HFF-Myc (cell line): ENCODE data around the gene ICAM3.
"Not testable (repeated sequence)": the region's sequence is repeated elsewhere in the genome, so short reads cannot be mapped to it uniquely, and the experiment has no call there.

Experiments
- DNase-seq: peaks from one replicate; pipeline ENCODE4 v3.0.0-alpha.2; 2011; ENCODE audit warnings: low read depth; ENCODE audit errors: extremely low read depth
- H3K4me3 ChIP-seq: replicated peaks from 2 replicates; pipeline ENCODE4 v1.5.1; 2011; ENCODE audit warnings: low read depth, mild to moderate bottlenecking, control low read depth, low read length
- TF ChIP-seq, protein P1 (sequence below): IDR thresholded peaks from 2 replicates; pipeline ENCODE4 v1.5.1; 2012; ENCODE audit warnings: mild to moderate bottlenecking, low read depth, low read length, control low read depth; ENCODE audit errors: missing control alignments

The ICAM3 gene

DNA sequence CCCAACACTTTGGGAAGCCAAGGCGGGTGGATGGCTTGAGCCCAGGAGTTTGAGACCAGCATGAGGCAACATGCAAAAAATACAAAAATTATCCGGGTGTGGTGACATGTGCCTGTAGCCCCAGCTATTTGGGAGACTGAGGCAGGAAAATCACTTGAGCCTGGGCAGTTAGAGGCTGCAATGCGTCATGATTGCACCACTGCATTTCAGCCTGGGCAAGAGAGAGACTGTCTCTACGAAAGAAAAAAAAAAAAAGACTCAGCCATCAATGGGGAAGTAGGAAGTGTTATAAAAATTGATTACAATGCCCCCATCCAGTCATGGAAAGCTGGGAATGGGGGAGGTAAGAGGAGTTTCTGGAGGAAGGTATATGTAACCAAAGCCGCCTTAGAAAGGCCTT is 35.5 kb upstream of the ICAM3 start:
- DNase-seq: no peak
- H3K4me3 ChIP-seq: no peak overlapping the region
- TF ChIP-seq, protein P1, sequence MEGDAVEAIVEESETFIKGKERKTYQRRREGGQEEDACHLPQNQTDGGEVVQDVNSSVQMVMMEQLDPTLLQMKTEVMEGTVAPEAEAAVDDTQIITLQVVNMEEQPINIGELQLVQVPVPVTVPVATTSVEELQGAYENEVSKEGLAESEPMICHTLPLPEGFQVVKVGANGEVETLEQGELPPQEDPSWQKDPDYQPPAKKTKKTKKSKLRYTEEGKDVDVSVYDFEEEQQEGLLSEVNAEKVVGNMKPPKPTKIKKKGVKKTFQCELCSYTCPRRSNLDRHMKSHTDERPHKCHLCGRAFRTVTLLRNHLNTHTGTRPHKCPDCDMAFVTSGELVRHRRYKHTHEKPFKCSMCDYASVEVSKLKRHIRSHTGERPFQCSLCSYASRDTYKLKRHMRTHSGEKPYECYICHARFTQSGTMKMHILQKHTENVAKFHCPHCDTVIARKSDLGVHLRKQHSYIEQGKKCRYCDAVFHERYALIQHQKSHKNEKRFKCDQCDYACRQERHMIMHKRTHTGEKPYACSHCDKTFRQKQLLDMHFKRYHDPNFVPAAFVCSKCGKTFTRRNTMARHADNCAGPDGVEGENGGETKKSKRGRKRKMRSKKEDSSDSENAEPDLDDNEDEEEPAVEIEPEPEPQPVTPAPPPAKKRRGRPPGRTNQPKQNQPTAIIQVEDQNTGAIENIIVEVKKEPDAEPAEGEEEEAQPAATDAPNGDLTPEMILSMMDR: no peak

GRCh38 chr19:10372690-10373089 is 33.3 kb upstream of the ICAM3 start:
- DNase-seq: no peak
- H3K4me3 ChIP-seq: no peak overlapping the region
- TF ChIP-seq, protein P1: no peak

DNA sequence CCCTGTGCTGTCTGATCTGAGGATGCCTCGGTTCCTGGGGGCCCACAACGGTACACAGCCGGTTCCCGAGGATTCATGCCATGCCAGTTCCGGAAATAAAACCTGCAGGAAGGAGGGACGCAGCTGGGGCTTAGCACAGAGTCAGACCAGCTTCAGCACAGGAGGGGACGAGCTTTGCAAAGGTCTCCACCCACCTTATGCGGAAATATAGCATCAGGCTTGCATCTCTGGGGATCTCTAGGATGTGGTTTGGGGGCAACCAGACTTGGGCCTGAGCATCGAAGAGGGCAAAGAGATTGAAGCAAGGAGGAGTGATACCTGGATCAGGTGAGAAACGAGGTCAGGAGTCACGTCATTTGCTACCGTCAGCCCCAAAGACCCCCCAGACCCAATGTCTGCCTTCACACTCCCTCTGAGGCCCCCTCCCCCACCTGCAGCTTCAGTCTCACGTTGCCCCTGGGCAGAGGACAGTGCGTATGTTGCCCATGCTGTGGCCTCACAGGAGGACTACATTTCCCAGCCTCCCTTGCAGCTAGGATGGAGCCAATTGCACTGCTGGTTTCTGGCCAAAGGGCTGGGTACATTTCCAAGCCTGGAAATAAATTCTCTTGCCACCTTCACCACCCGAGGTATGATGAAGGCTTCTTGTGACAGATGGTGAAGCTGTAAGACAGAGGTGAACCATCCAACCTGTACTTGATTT is 28.8 kb upstream of the ICAM3 start:
- TF ChIP-seq, protein P1: no peak
- H3K4me3 ChIP-seq: no peak overlapping the region
- DNase-seq: no peak

- not testable (repeated sequence) for DNase-seq, H3K4me3 ChIP-seq
Measured at GRCh38 chr19:10366950-10367512, 27.6 kb upstream of the ICAM3 start.

- DNase-seq: no peak
- TF ChIP-seq, protein P1: no peak
- H3K4me3 ChIP-seq: no peak overlapping the region
Measured at GRCh38 chr19:10365518-10365917, 26.1 kb upstream of the ICAM3 start.

- TF ChIP-seq, protein P1: no peak
- H3K4me3 ChIP-seq: no peak overlapping the region
- no peak for DNase-seq
Measured at GRCh38 chr19:10364644-10365043, 25.2 kb upstream of the ICAM3 start.

DNA sequence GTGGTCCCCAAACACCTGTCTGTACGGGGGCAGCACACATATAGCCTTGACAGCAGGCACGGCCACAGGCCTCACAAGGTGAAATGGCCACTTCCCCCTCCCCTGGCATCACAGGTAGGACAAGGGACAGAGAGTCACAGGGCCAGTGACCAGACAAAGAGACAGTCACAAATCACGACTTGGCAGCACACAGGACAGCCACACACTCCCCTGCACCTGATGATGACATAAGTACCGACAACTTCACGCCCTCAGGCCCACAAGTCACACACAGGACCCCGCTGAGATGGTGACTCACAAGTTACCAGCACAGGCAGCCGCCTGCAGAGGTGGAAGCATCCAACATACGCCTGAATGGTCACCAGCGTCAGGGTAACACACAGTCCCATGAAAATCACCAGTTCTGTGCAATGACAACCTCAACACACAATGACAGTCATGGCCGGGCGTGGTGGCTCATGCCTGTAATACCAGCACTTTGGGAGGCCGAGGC is 24.4 kb upstream of the ICAM3 start:
- DNase-seq: no peak
- TF ChIP-seq, protein P1: no peak
- H3K4me3 ChIP-seq: no peak overlapping the region
